D721Med (cell line): ENCODE data around the gene SLX9.

Experiments used
- DNase-seq: peaks from one replicate; pipeline ENCODE4 v3.0.0; 2011; ENCODE audit warnings: low spot score; ENCODE audit not compliant: insufficient read length
- FAIRE-seq: peaks from 2 replicates; lab custom pipeline; 2011; peaks lifted over from hg19 to GRCh38; lab: Jason Lieb, UNC
- CTCF ChIP-seq: IDR thresholded peaks from 2 replicates; pipeline ENCODE4 v1.5.1; 2012; ENCODE audit warnings: mild to moderate bottlenecking, control low read depth; ENCODE audit not compliant: insufficient read depth; ENCODE audit errors: missing control alignments

The SLX9 gene

GRCh38 chr21:44950351-44950750 lies 10.5 kb downstream of the SLX9 start:
- FAIRE-seq = no peak
- no peak for DNase-seq
- TF ChIP-seq CTCF = no peak

GRCh38 chr21:44951186-44951915 lies 11.5 kb downstream of the SLX9 start:
- DNase-seq = no peak
- no peak for TF ChIP-seq CTCF

GRCh38 chr21:44952116-44952928 lies 12.5 kb downstream of the SLX9 start:
- FAIRE-seq = no peak
- TF ChIP-seq CTCF = no peak
- DNase-seq = no peak

More at GRCh38 chr21:44951186-44951915, 11.5 kb downstream of the SLX9 start:
- FAIRE-seq = no peak

- no peak for TF ChIP-seq CTCF
- no peak for FAIRE-seq
- DNase-seq = no peak
These were observed 13.2 kb downstream of the SLX9 start for GRCh38 chr21:44952929-44953627.

GRCh38 chr21:44953628-44954021 lies 13.8 kb downstream of the SLX9 start:
- TF ChIP-seq CTCF = no peak
- DNase-seq (no peak), FAIRE-seq (no peak)

- DNase-seq (no peak), FAIRE-seq (no peak)
- no peak for TF ChIP-seq CTCF
These were observed 14.5 kb downstream of the SLX9 start for GRCh38 chr21:44954281-44954771.
